ENCODE data around the gene SAMD4B.

- TF ChIP-seq EZH2phosphoT487 (IDR thresholded peaks at IDR 0.05; ENCODE audit: borderline replicate concordance, low read length) (no peak), EZH2 (IDR thresholded peaks at IDR 0.05; ENCODE audit: low read length, unreplicated experiment) (no peak)
- TF ChIP-seq, protein P1, sequence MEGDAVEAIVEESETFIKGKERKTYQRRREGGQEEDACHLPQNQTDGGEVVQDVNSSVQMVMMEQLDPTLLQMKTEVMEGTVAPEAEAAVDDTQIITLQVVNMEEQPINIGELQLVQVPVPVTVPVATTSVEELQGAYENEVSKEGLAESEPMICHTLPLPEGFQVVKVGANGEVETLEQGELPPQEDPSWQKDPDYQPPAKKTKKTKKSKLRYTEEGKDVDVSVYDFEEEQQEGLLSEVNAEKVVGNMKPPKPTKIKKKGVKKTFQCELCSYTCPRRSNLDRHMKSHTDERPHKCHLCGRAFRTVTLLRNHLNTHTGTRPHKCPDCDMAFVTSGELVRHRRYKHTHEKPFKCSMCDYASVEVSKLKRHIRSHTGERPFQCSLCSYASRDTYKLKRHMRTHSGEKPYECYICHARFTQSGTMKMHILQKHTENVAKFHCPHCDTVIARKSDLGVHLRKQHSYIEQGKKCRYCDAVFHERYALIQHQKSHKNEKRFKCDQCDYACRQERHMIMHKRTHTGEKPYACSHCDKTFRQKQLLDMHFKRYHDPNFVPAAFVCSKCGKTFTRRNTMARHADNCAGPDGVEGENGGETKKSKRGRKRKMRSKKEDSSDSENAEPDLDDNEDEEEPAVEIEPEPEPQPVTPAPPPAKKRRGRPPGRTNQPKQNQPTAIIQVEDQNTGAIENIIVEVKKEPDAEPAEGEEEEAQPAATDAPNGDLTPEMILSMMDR (conservative IDR thresholded peaks at IDR 0.05; ENCODE audit: low read depth, low read length): no peak
These were observed 71.2 kb downstream of the SAMD4B start for GRCh38 chr19:39413272-39413910.

All from PC-3 (cell line).